HL-60/S4 treated with retinoic acid at 250 ng/mL for 4 days and 3 days (cell line): Measurements from ENCODE around the gene FCHO2.

ENCODE experiments used
- in situ Hi-C: fragments of 300-500 bp; cut with MboI; formaldehyde crosslinking; loops from 2 replicates; pipeline ENCODE4 v1.7.0; 2022; ENCODE audit warnings: low sequenced_read_pairs

Gene FCHO2

GRCh38 chr5:73028991-73029595 is 73.3 kb downstream of the FCHO2 start:
- in situ Hi-C loops, result no loop called here

DNA sequence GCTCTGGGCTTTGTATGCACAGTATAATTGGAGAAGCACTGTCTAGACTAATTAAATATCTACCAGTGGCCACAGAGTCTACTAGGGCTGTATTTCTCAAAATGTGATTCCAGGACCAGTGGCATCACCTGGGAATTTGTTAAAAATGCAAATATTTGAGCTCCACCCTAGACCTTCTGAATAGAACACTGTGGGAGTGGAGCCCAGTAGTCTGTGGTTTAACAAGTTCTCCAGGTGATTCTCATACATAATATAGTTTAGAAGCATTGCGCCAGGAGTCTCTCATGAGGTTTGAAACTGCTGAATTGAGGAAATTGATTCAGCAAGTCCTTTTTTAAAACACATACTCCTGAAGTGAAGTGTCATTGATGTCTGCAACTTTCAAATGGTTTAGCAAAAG is 74.7 kb downstream of the FCHO2 start:
- in situ Hi-C loops, result no loop called here

GRCh38 chr5:73030995-73031394 is 75.2 kb downstream of the FCHO2 start:
- in situ Hi-C loops, result no loop called here

DNA sequence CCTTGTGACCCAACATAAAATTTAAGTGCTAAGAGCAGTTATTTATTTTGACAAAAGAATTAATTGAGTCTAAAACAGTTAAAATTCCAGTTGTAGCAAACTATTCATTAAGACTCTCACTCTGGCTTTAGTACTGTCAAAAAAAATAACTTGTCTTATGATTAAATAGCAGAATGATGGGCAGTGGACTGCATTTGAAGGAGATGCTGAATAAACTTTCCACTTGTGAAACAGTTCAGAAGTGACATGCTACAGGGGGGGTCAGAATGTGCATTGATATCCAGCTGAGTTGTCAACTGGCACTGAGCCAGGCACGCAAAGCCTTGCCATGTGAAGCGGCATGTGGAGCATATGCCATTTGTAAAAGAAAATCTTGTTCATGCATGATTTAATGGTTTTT is 76.0 kb downstream of the FCHO2 start:
- in situ Hi-C loops, result no loop called here

- in situ Hi-C loops, result no loop called here
Observed at GRCh38 chr5:73032635-73033034, 76.8 kb downstream of the FCHO2 start.

DNA sequence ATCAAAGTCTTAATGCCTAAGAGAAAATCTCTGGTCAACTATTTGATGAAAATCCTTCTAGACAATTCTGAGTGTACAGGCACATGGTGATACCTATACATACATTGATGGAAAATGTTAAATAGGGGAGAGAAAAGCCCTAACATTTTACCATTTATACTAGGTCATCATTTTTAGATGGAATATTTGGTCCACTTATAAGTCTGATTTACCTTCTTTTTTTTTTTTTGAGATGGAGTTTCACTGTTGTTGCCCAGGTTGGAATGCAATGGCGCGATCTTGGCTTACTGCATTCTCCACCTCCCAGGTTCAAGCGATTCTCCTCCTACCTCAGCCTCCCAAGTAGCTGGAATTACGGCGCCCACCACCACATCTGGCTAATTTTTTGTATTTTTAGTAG is 81.7 kb downstream of the FCHO2 start:
- in situ Hi-C loops, result no loop called here

- in situ Hi-C loops, result no loop called here
Observed at GRCh38 chr5:73039082-73039481, 83.2 kb downstream of the FCHO2 start.

GRCh38 chr5:73042993-73043392 is 87.2 kb downstream of the FCHO2 start:
- in situ Hi-C loops, result no loop called here

- in situ Hi-C loops, result no loop called here
Observed at GRCh38 chr5:73044546-73044945, 88.7 kb downstream of the FCHO2 start.

- in situ Hi-C loops, result no loop called here
Observed at GRCh38 chr5:73045623-73046022, 89.8 kb downstream of the FCHO2 start.

GRCh38 chr5:73061593-73061992 is 105.8 kb downstream of the FCHO2 start:
- in situ Hi-C loops, result no loop called here

DNA sequence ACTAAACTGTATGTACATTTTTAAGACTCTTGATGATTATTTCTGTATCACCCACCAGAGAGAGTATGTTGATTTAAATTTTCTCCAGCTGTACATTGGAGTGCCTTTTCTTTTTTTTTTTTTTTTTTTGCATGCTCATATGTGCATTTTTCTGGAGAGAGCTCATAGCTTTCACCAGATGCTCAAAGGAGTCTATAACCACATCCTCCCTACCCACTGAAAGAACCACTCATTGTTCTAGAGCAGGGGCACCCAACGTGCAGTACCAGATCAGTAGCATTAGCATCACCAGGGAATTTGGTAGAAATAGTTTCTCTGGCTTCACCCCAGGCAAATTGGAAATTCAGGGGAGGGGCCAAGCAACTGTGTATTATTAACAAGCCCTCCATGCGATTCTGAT is 110.6 kb downstream of the FCHO2 start:
- in situ Hi-C loops, result no loop called here

GRCh38 chr5:73067213-73067612 is 111.4 kb downstream of the FCHO2 start:
- in situ Hi-C loops, result no loop called here

GRCh38 chr5:73081093-73081492 is 125.3 kb downstream of the FCHO2 start:
- in situ Hi-C loops, result no loop called here

- in situ Hi-C loops, result no loop called here
Observed at GRCh38 chr5:73088026-73088425, 132.2 kb downstream of the FCHO2 start.

DNA sequence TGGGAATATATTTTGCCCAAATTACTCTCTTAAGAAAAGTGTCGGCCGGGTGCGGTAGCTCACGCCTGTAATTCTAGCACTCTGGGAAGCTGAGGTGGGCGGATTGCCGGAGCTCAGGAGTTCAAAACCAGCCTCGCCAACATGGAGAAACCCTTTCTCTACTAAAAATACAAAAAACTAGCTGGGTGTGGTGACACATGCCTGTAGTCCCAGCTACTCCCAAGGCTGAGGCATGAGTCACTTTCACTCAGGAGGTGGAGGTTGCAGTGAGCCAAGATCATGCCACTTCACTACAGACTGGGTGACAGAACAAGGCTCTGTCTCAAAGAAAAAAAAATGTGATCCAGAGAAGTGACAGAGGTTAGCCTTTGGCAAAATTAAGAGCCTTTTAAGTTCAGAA is 138.1 kb downstream of the FCHO2 start:
- in situ Hi-C loops, result no loop called here

GRCh38 chr5:73094415-73094814 is 138.6 kb downstream of the FCHO2 start:
- in situ Hi-C loops, result no loop called here

DNA sequence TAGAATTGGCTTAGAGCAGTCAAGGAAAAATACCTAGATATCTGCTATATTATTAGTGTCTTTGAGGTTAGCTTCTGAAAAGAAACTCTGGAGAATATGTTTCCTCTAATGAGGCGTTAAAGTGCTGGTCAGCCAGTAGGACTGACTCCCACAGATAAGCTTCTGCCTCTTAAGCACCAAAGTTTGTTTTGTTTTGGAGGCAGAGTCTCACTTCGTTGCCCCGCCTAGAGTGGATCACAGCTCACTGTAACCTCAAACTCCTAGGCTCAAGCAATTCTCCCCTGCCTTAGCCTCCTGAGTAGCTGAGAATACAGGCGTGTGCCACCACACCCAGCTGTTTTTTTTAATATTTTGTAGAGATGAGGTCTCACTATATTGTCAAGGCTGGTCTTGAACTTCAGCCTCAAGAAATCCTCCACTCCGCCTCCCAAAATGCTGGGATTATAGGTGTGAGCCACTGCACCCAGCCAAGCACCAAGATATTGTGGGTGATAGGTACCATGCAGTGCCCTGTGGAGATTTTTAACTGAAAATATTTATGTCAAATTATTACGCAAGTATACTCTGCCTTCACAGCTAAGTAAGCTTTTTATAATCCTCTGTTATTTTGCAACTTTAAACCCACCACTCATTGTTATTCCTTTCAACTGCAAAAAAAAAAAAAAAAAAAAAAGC is 139.9 kb downstream of the FCHO2 start:
- in situ Hi-C loops, result no loop called here

DNA sequence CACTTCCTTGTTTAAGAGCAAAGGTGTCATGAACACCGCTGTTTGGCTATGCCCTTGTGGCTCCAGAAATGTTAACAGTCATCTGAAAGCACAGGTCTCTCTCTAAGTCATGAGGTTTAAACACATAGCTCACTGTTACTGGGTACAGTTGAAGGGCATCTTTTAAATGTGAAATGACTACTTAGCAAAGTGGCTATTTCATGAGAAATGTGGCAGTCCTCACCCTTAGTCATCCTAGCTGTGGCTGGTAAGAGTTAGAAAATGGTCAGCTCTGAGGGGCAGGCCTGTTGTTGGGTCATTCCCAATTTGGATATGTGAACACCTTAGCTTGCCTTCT is 140.4 kb downstream of the FCHO2 start:
- in situ Hi-C loops, result no loop called here

DNA sequence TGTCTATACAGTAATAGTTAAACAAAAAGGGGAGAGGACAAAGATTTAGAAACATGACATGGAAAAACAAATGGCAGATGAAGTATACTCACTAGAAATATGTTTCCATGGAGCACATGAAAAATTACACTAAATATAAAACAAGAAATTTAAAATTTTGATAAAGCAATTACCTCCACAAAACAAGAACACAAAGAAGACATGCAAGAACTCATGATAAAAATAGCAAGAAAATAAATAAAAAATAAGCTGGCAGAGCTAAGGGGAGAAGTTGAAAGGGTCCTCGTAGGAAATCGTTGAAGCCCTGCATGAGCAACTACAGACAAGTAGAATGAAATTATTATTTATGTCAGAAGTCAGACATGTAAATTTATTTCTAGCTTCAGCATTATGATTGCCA is 141.9 kb downstream of the FCHO2 start:
- in situ Hi-C loops, result no loop called here

- in situ Hi-C loops, result no loop called here
Observed at GRCh38 chr5:73100109-73100508, 144.3 kb downstream of the FCHO2 start.

DNA sequence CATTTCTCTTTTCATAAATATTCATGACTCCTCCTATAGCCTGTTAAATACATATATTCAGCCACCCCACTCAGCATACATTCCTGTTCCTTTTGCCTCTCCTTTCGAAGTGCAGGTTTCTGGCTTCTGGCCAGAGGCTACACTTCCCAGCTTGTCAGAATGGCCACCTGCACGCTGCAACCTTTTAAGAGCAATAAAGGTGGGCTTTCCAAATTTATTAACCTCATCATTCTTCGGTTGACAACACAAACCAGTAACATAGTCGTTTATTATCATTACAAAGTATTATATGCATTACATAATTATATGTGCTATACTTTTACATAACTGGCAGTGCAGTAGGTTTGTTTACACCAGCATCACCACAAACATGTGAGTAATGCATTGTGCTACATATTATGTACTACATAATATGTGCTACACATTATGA is 148.0 kb downstream of the FCHO2 start:
- in situ Hi-C loops, result no loop called here

DNA sequence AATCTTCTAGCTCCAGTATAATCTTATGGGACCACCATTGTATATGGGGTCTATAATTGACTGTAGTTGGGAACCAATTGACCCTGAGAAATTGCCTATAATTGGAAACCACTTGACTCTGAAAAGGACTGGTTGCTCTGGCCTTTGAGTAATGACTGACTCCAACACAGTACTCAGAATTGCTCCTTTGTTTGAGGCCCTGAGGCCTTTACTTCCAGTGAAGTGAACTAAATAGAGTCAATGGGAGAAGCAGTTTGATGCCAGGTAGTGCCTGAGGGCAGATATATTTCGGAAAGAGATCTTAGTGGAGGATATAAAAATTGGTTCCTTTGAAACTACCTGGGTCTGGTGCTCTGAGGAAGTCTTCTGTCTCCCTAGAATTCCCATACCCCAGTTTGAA is 148.5 kb downstream of the FCHO2 start:
- in situ Hi-C loops, result no loop called here
